Uterus (tissue), 4 donors: ENCODE data around the gene CALU. TPM values are rescaled to one million over a fixed set of nuclear protein-coding genes. Genes with fewer than 3 reads are reported as not detected.
A peak's percentile ranks its signal among the peaks of the same experiment; 100 is the strongest.

Experiments
- DNase-seq, 2 donors: peaks; one replicate each; pipeline ENCODE4 v3.0.0-alpha.2; 2019 to 2020
- H3K27ac ChIP-seq, 2 donors: fragments of 200-600 bp; sonication (generic); 1 replicate in 1 of 2; 2 replicates in 1 of 2; pipeline ENCODE4 v1.5.1; 2016 to 2018
- H3K27me3 ChIP-seq, 2 donors: fragments of 200-600 bp; sonication (generic); one replicate each; pipeline ENCODE4 v1.5.1; 2018 to 2019; ENCODE audit warnings: control low read depth in 1 of 2
- H3K36me3 ChIP-seq, 2 donors: fragments of 200-600 bp; sonication (generic); one replicate each; pipeline ENCODE4 v1.5.1; 2019; ENCODE audit warnings: control low read depth in 1 of 2
- H3K4me1 ChIP-seq, 2 donors: fragments of 200-600 bp; sonication (generic); one replicate each; pipeline ENCODE4 v1.5.1; 2018 to 2019; ENCODE audit warnings: control low read depth in 1 of 2
- H3K4me3 ChIP-seq, 2 donors: fragments of 200-600 bp; sonication (generic); 1 replicate in 1 of 2; 2 replicates in 1 of 2; pipeline ENCODE4 v1.5.1; 2018 to 2019; ENCODE audit warnings: mild to moderate bottlenecking in 1 of 2
- H3K9me3 ChIP-seq, 2 donors: fragments of 200-600 bp; sonication (generic); one replicate each; pipeline ENCODE4 v1.5.1; 2019; ENCODE audit warnings: control low read depth in 1 of 2
- POLR2A ChIP-seq, 2 donors: fragments of 450-650 bp; IDR thresholded peaks; one replicate each; pipeline ENCODE4 v1.6.1; 2016; ENCODE audit warnings: antibody characterized with exemption in 2 of 2, mild to moderate bottlenecking in 1 of 2, moderate library complexity in 1 of 2
- intact Hi-C: fragments of 100-400 bp; cut with DNase I; formaldehyde crosslinking; loops from one replicate; pipeline ENCODE4 v1.15.1; 2023; ENCODE audit warnings: low total_unique reads
- total RNA-seq, 4 donors: library from RNA; depleted of rRNA in 3 of 4; stranded (reverse); fragments of >200 nt in 3 of 4; gene quantifications; one replicate each; pipeline versions ENCODE4 v1.1.0 to v1.2.4, GENCODE V29; 2014 to 2023
- TF ChIP-seq, protein P1 (sequence below), 4 experiments: fragments of 200-600 bp in 2 of 4; fragments of 450-650 bp in 2 of 4; sonication (generic) in 2 of 4; IDR thresholded peaks; one replicate each; pipeline ENCODE4 v1.5.1; 2016 to 2019; ENCODE audit warnings: antibody characterized with exemption in 4 of 4, mild to moderate bottlenecking in 2 of 4, moderate library complexity in 1 of 4
- donor health status: DM: yes; HTN: yes; CAD: no.

The CALU gene
- total RNA-seq, 4 donors from 2014 or later: 83.0 to 334 (median 108) TPM

DNA sequence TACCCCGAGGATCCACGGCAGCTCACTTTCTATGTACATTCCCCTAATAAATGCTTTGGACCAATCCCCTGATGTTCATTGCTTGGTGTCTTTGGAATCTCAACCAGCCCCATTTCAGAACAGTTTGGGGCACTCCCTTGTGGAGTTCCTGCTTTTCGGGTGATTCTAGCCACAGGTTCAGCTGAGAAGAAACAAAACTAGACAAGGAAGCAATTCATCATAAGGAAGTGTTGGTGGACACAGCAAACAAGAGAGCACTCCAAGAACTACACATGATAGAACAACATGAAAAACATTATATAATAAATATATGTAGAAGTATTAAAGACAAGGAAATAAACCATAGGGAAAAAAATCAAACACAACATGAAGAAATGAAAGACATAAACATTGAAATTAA lies 46.6 kb downstream of the CALU start:
- intact Hi-C loops: no loop called here
- TF ChIP-seq, protein P1, sequence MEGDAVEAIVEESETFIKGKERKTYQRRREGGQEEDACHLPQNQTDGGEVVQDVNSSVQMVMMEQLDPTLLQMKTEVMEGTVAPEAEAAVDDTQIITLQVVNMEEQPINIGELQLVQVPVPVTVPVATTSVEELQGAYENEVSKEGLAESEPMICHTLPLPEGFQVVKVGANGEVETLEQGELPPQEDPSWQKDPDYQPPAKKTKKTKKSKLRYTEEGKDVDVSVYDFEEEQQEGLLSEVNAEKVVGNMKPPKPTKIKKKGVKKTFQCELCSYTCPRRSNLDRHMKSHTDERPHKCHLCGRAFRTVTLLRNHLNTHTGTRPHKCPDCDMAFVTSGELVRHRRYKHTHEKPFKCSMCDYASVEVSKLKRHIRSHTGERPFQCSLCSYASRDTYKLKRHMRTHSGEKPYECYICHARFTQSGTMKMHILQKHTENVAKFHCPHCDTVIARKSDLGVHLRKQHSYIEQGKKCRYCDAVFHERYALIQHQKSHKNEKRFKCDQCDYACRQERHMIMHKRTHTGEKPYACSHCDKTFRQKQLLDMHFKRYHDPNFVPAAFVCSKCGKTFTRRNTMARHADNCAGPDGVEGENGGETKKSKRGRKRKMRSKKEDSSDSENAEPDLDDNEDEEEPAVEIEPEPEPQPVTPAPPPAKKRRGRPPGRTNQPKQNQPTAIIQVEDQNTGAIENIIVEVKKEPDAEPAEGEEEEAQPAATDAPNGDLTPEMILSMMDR (IDR thresholded peaks at IDR 0.05): no peak
- no peak for TF ChIP-seq POLR2A (IDR thresholded peaks at IDR 0.05)
- H3K4me1 ChIP-seq: no peaks in the 10 kb centered on the region
- H3K9me3 ChIP-seq: no peaks in the 10 kb centered on the region
- no peak overlapping the region for H3K4me3 ChIP-seq
- H3K27ac ChIP-seq: no peak overlapping the region
- H3K27me3 ChIP-seq: no peaks in the 10 kb centered on the region
- no peak for DNase-seq
- H3K36me3 ChIP-seq: no peaks in the 10 kb centered on the region

DNA sequence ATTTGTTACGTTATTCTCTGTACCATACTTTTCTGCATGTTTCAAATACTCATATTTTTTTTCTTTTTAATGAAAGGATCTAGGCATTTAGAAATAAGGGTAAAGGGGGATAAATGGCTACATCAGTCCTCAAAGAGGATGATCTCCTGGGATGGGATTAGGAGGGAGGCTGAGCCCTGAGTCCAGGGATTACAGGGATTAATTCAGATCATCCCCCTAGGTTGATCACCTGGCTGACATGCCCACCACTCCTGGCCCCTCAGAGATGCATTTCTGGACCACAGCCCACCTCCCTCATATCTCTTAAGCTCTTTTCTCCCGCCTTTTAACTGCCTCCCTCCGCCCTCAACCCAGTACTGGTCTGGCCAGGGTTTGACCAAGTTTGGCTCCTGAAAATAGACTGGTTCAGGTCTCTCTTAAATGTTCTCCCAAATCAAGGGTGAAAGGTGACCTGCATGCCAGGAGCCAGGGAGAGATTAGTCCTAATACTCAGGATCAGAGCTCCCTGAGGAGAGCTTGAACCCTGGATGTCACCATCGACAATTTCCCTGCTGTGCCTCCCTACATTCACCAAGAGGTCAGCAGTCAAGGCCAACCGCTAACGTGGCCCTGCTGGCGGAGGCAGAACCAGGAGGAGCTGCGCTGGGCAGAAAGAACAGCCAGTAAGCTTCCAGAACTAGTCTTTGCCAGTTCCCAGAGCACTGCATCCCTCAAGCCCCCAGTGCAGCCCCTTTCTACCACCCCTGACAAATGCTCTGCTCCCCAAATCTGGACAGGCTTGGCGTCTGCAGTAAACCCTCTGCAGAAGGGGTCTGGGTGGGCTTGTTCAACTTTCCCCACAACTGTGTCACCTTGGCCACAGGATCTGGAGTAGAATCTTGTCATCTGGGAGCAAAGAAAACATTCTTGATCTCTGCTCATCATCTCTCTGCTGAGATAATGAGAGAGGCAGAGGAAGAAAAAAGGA lies 49.6 kb downstream of the CALU start:
- TF ChIP-seq, protein P1 (IDR thresholded peaks at IDR 0.05): no peak
- no peak for TF ChIP-seq POLR2A (IDR thresholded peaks at IDR 0.05)
- H3K27ac ChIP-seq: no peak overlapping the region
- no peak overlapping the region for H3K4me3 ChIP-seq
- no peaks in the 10 kb centered on the region for H3K9me3 ChIP-seq
- no peaks in the 10 kb centered on the region for H3K27me3 ChIP-seq
- H3K4me1 ChIP-seq: peaks cover 0 to 14% of the 10 kb centered on the region in 2 donors
- intact Hi-C loops: no loop called here
- H3K36me3 ChIP-seq: no peaks in the 10 kb centered on the region
- no peak for DNase-seq

DNA sequence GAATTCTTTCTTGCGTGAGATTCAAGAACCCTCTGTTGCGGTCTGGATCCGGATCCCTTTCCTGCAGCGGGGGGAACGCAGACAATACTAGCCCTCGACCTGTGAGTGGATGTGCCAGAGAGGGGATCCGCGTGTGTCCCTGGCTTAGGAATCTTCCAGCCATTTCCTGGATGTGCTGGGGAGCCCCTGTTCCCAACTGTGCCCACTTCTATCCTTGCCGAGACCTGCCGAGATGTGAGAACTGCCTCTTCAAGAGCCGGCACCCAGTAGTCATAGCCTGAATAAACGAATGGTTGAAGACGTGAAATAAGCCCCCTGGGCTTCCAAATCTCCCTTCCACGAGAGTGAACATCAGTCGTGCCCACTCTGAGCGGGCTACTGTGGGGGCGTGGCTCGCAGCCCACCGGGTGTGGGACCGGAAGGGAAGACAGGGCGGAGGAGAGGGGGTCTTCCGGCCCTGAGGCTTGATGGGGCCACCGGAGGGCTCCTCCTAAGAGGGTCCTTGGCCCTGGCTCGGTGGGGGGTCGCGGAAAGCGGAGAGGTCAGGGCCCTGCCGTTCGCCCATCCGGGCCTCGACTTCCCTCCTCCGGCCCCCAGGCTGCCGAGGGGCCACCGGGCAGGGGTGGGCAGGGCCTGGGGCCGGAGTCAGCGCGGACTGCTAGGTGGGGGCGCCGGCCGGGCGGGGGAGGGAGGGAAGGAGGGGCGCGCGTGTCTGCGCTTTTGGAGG lies 51.3 kb downstream of the CALU start:
- peaks cover 0 to 14% of the 10 kb centered on the region in 2 donors for H3K4me1 ChIP-seq
- peak overlapping the region; percentile 65 to 77 for H3K4me3 ChIP-seq
- DNase-seq: no peak
- peak overlapping the region; percentile 81 to 86 for H3K27ac ChIP-seq
- intact Hi-C loops: loop anchor here (5.0 kb wide), 1 partner anchor 82 kb away; no protein-coding TSS in a partner anchor
- H3K27me3 ChIP-seq: no peaks in the 10 kb centered on the region
- TF ChIP-seq, protein P1 (IDR thresholded peaks at IDR 0.05): no peak
- TF ChIP-seq POLR2A (IDR thresholded peaks at IDR 0.05): no peak
- no peaks in the 10 kb centered on the region for H3K9me3 ChIP-seq
- no peaks in the 10 kb centered on the region for H3K36me3 ChIP-seq

DNA sequence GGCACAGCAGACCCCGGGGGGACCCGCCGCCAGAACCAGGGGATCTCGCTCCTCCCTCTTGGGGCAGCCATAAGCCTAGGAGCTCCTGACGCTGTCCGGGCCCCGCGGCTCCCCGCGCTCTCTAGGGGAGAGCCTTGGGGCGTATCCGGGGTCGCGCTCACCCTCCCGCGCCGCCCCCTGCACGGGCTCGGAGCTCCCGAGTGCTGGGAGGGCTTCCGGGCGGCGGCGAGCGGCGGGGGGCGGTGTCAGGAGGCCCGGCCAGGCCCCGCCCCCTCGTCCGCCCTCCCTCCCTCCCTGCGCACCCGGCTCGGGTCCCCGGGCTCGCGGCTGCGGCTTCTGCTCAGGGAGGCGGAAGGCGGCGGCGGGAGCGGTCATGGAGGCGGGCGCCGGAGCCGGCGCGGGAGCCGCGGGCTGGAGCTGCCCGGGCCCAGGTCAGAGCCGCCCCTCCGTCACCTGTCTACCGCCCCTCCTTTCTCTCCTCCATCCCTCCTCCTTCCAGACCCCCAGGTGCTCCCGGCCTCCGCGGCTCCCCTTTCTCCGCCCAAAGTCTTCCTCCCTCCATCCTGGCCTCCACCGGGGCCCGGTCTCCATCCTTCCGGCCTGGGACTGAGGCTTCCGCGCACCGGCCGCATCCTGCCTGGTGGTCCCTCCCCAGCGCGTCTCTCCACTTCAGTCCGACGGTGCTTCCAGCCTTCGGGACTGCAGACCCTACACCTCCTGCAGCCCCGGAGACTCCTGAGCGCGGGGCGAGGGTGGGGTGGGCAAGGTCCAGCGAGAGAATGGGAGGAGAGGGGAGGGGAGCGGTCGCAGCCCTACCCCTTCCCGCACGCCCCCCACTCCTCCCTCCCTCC lies 52.2 kb downstream of the CALU start, which contains the start of gene CCDC136:
Gene CCDC136, plus strand, starts transcription at position 848 of the 851 bp plus-strand sequence. CDS start 444 bp downstream, outside the sequence.
- DNase-seq: peak; percentile 65 to 66
- Histone ChIP-seq H3K36me3 (no peaks in the 10 kb centered on the region), H3K27ac (peak within 1 kb of the TSS; percentile 81 to 86), H3K9me3 (no peaks in the 10 kb centered on the region), H3K4me1 (peaks cover 0 to 14% of the 10 kb centered on the region in 2 donors), H3K4me3 (peak within 1 kb of the TSS; percentile 65 to 77), H3K27me3 (no peaks in the 10 kb centered on the region)
- TF ChIP-seq POLR2A (IDR thresholded peaks at IDR 0.05): peak in 1 of 2 donors; percentile 43
- TF ChIP-seq, protein P1 (IDR thresholded peaks at IDR 0.05): no peak
- intact Hi-C loops: loop anchor here (5.0 kb wide), 1 partner anchor 81 kb away; no protein-coding TSS in a partner anchor
